ENCODE measurements around the gene SPINK5.

SPINK5 gene

GRCh38 chr5:148140846-148141245 is 77.1 kb downstream of the SPINK5 start:
- no peaks in the 10 kb centered on the region for H4K20me1 ChIP-seq (ENCODE audit: control insufficient read depth, insufficient read depth, low read depth, low read length)
- no peaks in the 10 kb centered on the region for H3K79me2 ChIP-seq (ENCODE audit: control insufficient read depth, low read length)
- no peak overlapping the region for H3K4me2 ChIP-seq (ENCODE audit: low read length)
- no peaks in the 10 kb centered on the region for H3K4me1 ChIP-seq (ENCODE audit: control insufficient read depth, low read length)
- H3K27me3 ChIP-seq (ENCODE audit: control insufficient read depth, low read length), result peaks cover 8% of the 10 kb centered on the region; the same call in 1 of the 2 replicates
- H3K4me3 ChIP-seq (ENCODE audit: low read length), result no peak overlapping the region
- H3K27ac ChIP-seq (ENCODE audit: low read depth, low read length), result no peak overlapping the region
- TF ChIP-seq EZH2phosphoT487 (IDR thresholded peaks at IDR 0.05; ENCODE audit: borderline replicate concordance, low read length) (no peak), CTCF (IDR thresholded peaks at IDR 0.05; ENCODE audit: low read depth, low read length, poor library complexity, severe bottlenecking) (no peak)
- no peaks in the 10 kb centered on the region for H3F3A ChIP-seq (ENCODE audit: control insufficient read depth, insufficient read depth)
- no peaks in the 10 kb centered on the region for H3K9me2 ChIP-seq (replicated peaks; ENCODE audit: control insufficient read depth, low read length)
- no peaks in the 10 kb centered on the region for H3K36me3 ChIP-seq (ENCODE audit: control insufficient read depth, low read length)
- H3K9me3 ChIP-seq (ENCODE audit: control insufficient read depth, insufficient read depth, low read length), result no peaks in the 10 kb centered on the region

- Histone ChIP-seq H3K4me2 (ENCODE audit: low read length) (no peak overlapping the region), H4K20me1 (ENCODE audit: control insufficient read depth, insufficient read depth, low read depth, low read length) (no peaks in the 10 kb centered on the region), H3K36me3 (ENCODE audit: control insufficient read depth, low read length) (no peaks in the 10 kb centered on the region), H3K79me2 (ENCODE audit: control insufficient read depth, low read length) (no peaks in the 10 kb centered on the region), H3K9me3 (ENCODE audit: control insufficient read depth, insufficient read depth, low read length) (no peaks in the 10 kb centered on the region), H3K27me3 (ENCODE audit: control insufficient read depth, low read length) (peaks cover 8% of the 10 kb centered on the region; the same call in 1 of the 2 replicates), H3F3A (ENCODE audit: control insufficient read depth, insufficient read depth) (no peaks in the 10 kb centered on the region), H3K9me2 (replicated peaks; ENCODE audit: control insufficient read depth, low read length) (no peaks in the 10 kb centered on the region), H3K27ac (ENCODE audit: low read depth, low read length) (no peak overlapping the region), H3K4me1 (ENCODE audit: control insufficient read depth, low read length) (no peaks in the 10 kb centered on the region), H3K4me3 (ENCODE audit: low read length) (no peak overlapping the region)
- TF ChIP-seq EZH2phosphoT487 (IDR thresholded peaks at IDR 0.05; ENCODE audit: borderline replicate concordance, low read length) (no peak), CTCF (IDR thresholded peaks at IDR 0.05; ENCODE audit: low read depth, low read length, poor library complexity, severe bottlenecking) (no peak)
These were observed 77.9 kb downstream of the SPINK5 start for GRCh38 chr5:148141645-148142044.

- H3K79me2 ChIP-seq (ENCODE audit: control insufficient read depth, low read length), result no peaks in the 10 kb centered on the region
- H3K9me3 ChIP-seq (ENCODE audit: control insufficient read depth, insufficient read depth, low read length), result no peaks in the 10 kb centered on the region
- H3K36me3 ChIP-seq (ENCODE audit: control insufficient read depth, low read length), result no peaks in the 10 kb centered on the region
- no peaks in the 10 kb centered on the region for H4K20me1 ChIP-seq (ENCODE audit: control insufficient read depth, insufficient read depth, low read depth, low read length)
- no peak overlapping the region for H3K4me2 ChIP-seq (ENCODE audit: low read length)
- H3K27me3 ChIP-seq (ENCODE audit: control insufficient read depth, low read length), result no peaks in the 10 kb centered on the region
- TF ChIP-seq CTCF (IDR thresholded peaks at IDR 0.05; ENCODE audit: low read depth, low read length, poor library complexity, severe bottlenecking) (no peak), EZH2phosphoT487 (IDR thresholded peaks at IDR 0.05; ENCODE audit: borderline replicate concordance, low read length) (no peak)
- H3F3A ChIP-seq (ENCODE audit: control insufficient read depth, insufficient read depth), result no peaks in the 10 kb centered on the region
- no peak overlapping the region for H3K27ac ChIP-seq (ENCODE audit: low read depth, low read length)
- no peak overlapping the region for H3K4me3 ChIP-seq (ENCODE audit: low read length)
- no peaks in the 10 kb centered on the region for H3K9me2 ChIP-seq (replicated peaks; ENCODE audit: control insufficient read depth, low read length)
- H3K4me1 ChIP-seq (ENCODE audit: control insufficient read depth, low read length), result no peaks in the 10 kb centered on the region
These were observed 82.1 kb downstream of the SPINK5 start for GRCh38 chr5:148145916-148146315.

DNA sequence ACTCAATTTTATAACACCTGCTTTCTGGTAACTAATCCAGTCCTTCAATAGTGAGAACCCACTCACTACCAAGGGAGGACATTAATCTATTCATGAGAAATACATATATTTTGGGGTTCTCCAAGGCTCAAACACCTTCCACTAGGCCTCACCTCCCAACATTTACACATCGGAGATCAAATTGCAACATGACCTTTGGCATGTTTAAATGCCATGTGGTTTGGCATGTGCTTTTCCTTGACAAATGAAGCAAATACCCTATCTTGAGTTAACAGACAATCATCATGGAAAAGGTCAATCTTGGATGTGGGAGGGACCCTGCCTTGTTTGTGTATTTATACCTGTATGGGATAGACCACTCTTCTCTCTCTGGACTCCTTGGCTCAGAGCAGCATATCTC is 82.7 kb downstream of the SPINK5 start:
- no peaks in the 10 kb centered on the region for H3K9me3 ChIP-seq (ENCODE audit: control insufficient read depth, insufficient read depth, low read length)
- no peak for TF ChIP-seq CTCF (IDR thresholded peaks at IDR 0.05; ENCODE audit: low read depth, low read length, poor library complexity, severe bottlenecking)
- no peak for TF ChIP-seq EZH2phosphoT487 (IDR thresholded peaks at IDR 0.05; ENCODE audit: borderline replicate concordance, low read length)
- H4K20me1 ChIP-seq (ENCODE audit: control insufficient read depth, insufficient read depth, low read depth, low read length), result no peaks in the 10 kb centered on the region
- H3K27ac ChIP-seq (ENCODE audit: low read depth, low read length), result no peak overlapping the region
- no peaks in the 10 kb centered on the region for H3K79me2 ChIP-seq (ENCODE audit: control insufficient read depth, low read length)
- H3K4me3 ChIP-seq (ENCODE audit: low read length), result no peak overlapping the region
- H3K9me2 ChIP-seq (replicated peaks; ENCODE audit: control insufficient read depth, low read length), result no peaks in the 10 kb centered on the region
- no peaks in the 10 kb centered on the region for H3K4me1 ChIP-seq (ENCODE audit: control insufficient read depth, low read length)
- no peaks in the 10 kb centered on the region for H3K36me3 ChIP-seq (ENCODE audit: control insufficient read depth, low read length)
- H3F3A ChIP-seq (ENCODE audit: control insufficient read depth, insufficient read depth), result no peaks in the 10 kb centered on the region
- H3K27me3 ChIP-seq (ENCODE audit: control insufficient read depth, low read length), result no peaks in the 10 kb centered on the region
- no peak overlapping the region for H3K4me2 ChIP-seq (ENCODE audit: low read length)
